ENCODE measurements around the gene CDH13.

CDH13 gene

GRCh38 chr16:83238949-83239691, 612.4 kb downstream of the CDH13 start:
- no peak overlapping the region for H3K4me3 ChIP-seq (ENCODE audit: severe bottlenecking)
- H3K9me3 ChIP-seq (ENCODE audit: severe bottlenecking): no peaks in the 10 kb centered on the region
- H3K4me1 ChIP-seq (ENCODE audit: insufficient read depth, poor library complexity, severe bottlenecking): no peaks in the 10 kb centered on the region
- DNase-seq (ENCODE audit: low spot score) (no peak), ATAC-seq (ENCODE audit: low read depth) (no peak)
- H3K27me3 ChIP-seq (ENCODE audit: insufficient read depth, poor library complexity, severe bottlenecking): no peaks in the 10 kb centered on the region
- H3K27ac ChIP-seq (ENCODE audit: poor library complexity, severe bottlenecking): no peak overlapping the region
- H3K36me3 ChIP-seq (ENCODE audit: low read depth): no peaks in the 10 kb centered on the region
- TF ChIP-seq CTCF (IDR thresholded peaks at IDR 0.05; ENCODE audit: poor library complexity, severe bottlenecking): no peak

GRCh38 chr16:83244057-83244456, 617.3 kb downstream of the CDH13 start:
- DNase-seq (ENCODE audit: low spot score): no peak
- Histone ChIP-seq H3K9me3 (ENCODE audit: severe bottlenecking) (no peaks in the 10 kb centered on the region), H3K36me3 (ENCODE audit: low read depth) (no peaks in the 10 kb centered on the region), H3K27me3 (ENCODE audit: insufficient read depth, poor library complexity, severe bottlenecking) (no peaks in the 10 kb centered on the region), H3K4me1 (ENCODE audit: insufficient read depth, poor library complexity, severe bottlenecking) (no peaks in the 10 kb centered on the region), H3K27ac (ENCODE audit: poor library complexity, severe bottlenecking) (no peak overlapping the region), H3K4me3 (ENCODE audit: severe bottlenecking) (no peak overlapping the region)
- no peak for ATAC-seq (ENCODE audit: low read depth)
- no peak for TF ChIP-seq CTCF (IDR thresholded peaks at IDR 0.05; ENCODE audit: poor library complexity, severe bottlenecking)

DNA sequence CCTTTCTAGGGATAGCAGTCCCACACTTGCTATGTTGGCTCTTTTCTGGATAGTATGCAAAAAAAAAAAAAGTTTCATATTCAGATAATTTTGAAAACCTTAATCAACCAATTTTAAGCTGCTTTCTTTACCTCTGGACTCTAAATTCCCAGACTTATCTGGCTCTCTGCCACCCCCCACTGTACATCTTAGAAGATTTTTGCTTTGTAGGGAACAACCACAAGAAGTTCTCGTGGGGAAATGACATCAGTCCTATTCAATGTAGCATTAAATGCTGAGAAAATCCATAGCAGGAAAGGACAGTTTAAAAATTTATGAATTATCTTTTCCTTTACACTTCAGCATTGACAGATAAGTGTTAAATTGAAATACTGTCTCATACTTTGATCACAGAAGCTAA, 618.3 kb downstream of the CDH13 start:
- Histone ChIP-seq H3K36me3 (ENCODE audit: low read depth) (no peaks in the 10 kb centered on the region), H3K4me1 (ENCODE audit: insufficient read depth, poor library complexity, severe bottlenecking) (no peaks in the 10 kb centered on the region), H3K9me3 (ENCODE audit: severe bottlenecking) (no peaks in the 10 kb centered on the region), H3K27ac (ENCODE audit: poor library complexity, severe bottlenecking) (no peak overlapping the region), H3K4me3 (ENCODE audit: severe bottlenecking) (no peak overlapping the region), H3K27me3 (ENCODE audit: insufficient read depth, poor library complexity, severe bottlenecking) (no peaks in the 10 kb centered on the region)
- no peak for DNase-seq (ENCODE audit: low spot score)
- TF ChIP-seq CTCF (IDR thresholded peaks at IDR 0.05; ENCODE audit: poor library complexity, severe bottlenecking): no peak
- ATAC-seq (ENCODE audit: low read depth): no peak

DNA sequence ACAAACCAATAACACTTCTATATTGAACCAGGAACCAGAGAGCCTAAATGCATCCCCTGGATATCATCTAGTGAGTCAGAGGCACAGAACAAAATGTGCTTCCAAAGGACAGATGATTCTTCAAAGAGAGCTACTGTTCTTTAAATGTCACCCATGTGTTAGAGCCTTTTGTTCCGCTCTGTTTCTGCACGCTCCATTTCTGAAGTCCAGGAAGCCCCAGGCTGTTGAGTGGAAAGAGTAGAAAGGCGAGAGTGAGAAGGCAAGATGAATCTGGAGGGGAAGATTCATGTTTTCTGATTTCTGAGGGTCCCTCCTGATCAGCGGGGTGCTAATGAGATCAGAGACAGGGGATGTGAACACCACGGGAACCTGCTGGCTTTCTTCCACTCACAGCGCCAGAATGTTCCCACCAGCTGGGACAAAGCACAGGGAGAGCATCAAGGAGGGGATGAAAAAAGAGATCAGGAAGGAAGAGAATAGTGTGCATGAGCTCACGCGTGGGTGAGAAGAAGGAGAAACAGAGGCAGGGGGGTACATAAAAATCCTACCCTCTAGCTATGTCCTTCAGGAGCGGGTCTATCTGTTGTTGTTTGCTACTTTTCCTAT, 621.1 kb downstream of the CDH13 start:
- Histone ChIP-seq H3K9me3 (ENCODE audit: severe bottlenecking) (no peaks in the 10 kb centered on the region), H3K36me3 (ENCODE audit: low read depth) (no peaks in the 10 kb centered on the region), H3K27ac (ENCODE audit: poor library complexity, severe bottlenecking) (no peak overlapping the region), H3K27me3 (ENCODE audit: insufficient read depth, poor library complexity, severe bottlenecking) (no peaks in the 10 kb centered on the region), H3K4me3 (ENCODE audit: severe bottlenecking) (no peak overlapping the region), H3K4me1 (ENCODE audit: insufficient read depth, poor library complexity, severe bottlenecking) (no peaks in the 10 kb centered on the region)
- ATAC-seq (ENCODE audit: low read depth): no peak
- TF ChIP-seq CTCF (IDR thresholded peaks at IDR 0.05; ENCODE audit: poor library complexity, severe bottlenecking): no peak
- DNase-seq (ENCODE audit: low spot score): no peak

Measured in RWPE2 (cell line).